OCI-LY1 (cell line): Measurements from ENCODE around the gene PIGU.

ENCODE experiments used
- H2AFZ ChIP-seq: fragments of 200-600 bp; sonication (generic), shearing (Covaris generic); 2 replicates; pipeline ENCODE4 v1.6.0; 2014; ENCODE audit warnings: antibody characterized with exemption, mild to moderate bottlenecking, low read length
- H3F3A ChIP-seq: fragments of 200-600 bp; sonication (generic), shearing (Covaris generic); 2 replicates; pipeline ENCODE4 v1.6.0; 2014; ENCODE audit warnings: mild to moderate bottlenecking, antibody characterized with exemption, low read length, moderate library complexity; ENCODE audit not compliant: insufficient read depth
- H3K27ac ChIP-seq: fragments of 200-600 bp; sonication (generic); 2 replicates; pipeline ENCODE4 v1.5.1; 2014; ENCODE audit warnings: low read length, mixed run types, mild to moderate bottlenecking, low read depth; ENCODE audit not compliant: poor library complexity, severe bottlenecking
- H3K27me3 ChIP-seq: fragments of 200-600 bp; sonication (generic); 2 replicates; pipeline ENCODE4 v1.6.0; 2014; ENCODE audit warnings: antibody characterized with exemption, mild to moderate bottlenecking, low read length, moderate library complexity; ENCODE audit not compliant: insufficient read depth
- H3K36me3 ChIP-seq: fragments of 200-600 bp; sonication (generic); 2 replicates; pipeline ENCODE4 v1.6.1; 2014; ENCODE audit warnings: mild to moderate bottlenecking, antibody characterized with exemption, low read length, moderate library complexity, mixed read lengths; ENCODE audit not compliant: insufficient read depth
- H3K4me1 ChIP-seq: fragments of 200-600 bp; sonication (generic); 2 replicates; pipeline ENCODE4 v1.5.1; 2014; ENCODE audit warnings: mild to moderate bottlenecking, low read length, moderate library complexity; ENCODE audit not compliant: insufficient read depth, severe bottlenecking
- H3K4me2 ChIP-seq: fragments of 200-600 bp; sonication (generic), shearing (Covaris generic); 2 replicates; pipeline ENCODE4 v1.6.1; 2014; ENCODE audit warnings: low read length
- H3K4me3 ChIP-seq: fragments of 200-600 bp; sonication (generic); 2 replicates; pipeline ENCODE4 v1.5.1; 2014; ENCODE audit warnings: low read length, low read depth, mild to moderate bottlenecking, mixed read lengths; ENCODE audit not compliant: poor library complexity, severe bottlenecking
- H3K79me2 ChIP-seq: fragments of 200-600 bp; shearing (Covaris generic); 2 replicates; pipeline ENCODE4 v1.6.1; 2016; ENCODE audit warnings: mixed run types, low read length, mixed read lengths; ENCODE audit not compliant: insufficient read depth
- H3K9ac ChIP-seq: fragments of 200-600 bp; sonication (generic), shearing (Covaris generic); 2 replicates; pipeline ENCODE4 v1.6.1; 2014; ENCODE audit warnings: mild to moderate bottlenecking, low read length, mixed read lengths
- H3K9me2 ChIP-seq: fragments of 200-600 bp; sonication (generic), shearing (Covaris generic); 2 replicates; pipeline ENCODE4 v1.6.1; 2014; ENCODE audit warnings: low read depth, mild to moderate bottlenecking, low read length, mixed read lengths
- H3K9me3 ChIP-seq: fragments of 200-600 bp; shearing (Covaris generic); 2 replicates; pipeline ENCODE4 v1.6.1; 2014; ENCODE audit warnings: low read length, mixed read lengths
- H4K20me1 ChIP-seq: fragments of 200-600 bp; sonication (generic), shearing (Covaris generic); 2 replicates; pipeline ENCODE4 v1.6.0; 2016; ENCODE audit warnings: mild to moderate bottlenecking, low read length; ENCODE audit not compliant: insufficient read depth
- EZH2 ChIP-seq: fragments of 200-600 bp; sonication (generic), shearing (Covaris generic); IDR thresholded peaks from 2 replicates; pipeline ENCODE4 v1.8.0; 2017; ENCODE audit warnings: borderline replicate concordance, mixed run types, mild to moderate bottlenecking, antibody characterized with exemption, low read length, moderate library complexity, mixed read lengths
- TF ChIP-seq, protein P1 (sequence below): fragments of 200-600 bp; sonication (generic), shearing (Covaris generic); IDR thresholded peaks from 2 replicates; pipeline ENCODE4 v1.5.1; 2017; ENCODE audit warnings: mild to moderate bottlenecking, antibody characterized with exemption, low read length, moderate library complexity, mixed read lengths

PIGU gene

DNA sequence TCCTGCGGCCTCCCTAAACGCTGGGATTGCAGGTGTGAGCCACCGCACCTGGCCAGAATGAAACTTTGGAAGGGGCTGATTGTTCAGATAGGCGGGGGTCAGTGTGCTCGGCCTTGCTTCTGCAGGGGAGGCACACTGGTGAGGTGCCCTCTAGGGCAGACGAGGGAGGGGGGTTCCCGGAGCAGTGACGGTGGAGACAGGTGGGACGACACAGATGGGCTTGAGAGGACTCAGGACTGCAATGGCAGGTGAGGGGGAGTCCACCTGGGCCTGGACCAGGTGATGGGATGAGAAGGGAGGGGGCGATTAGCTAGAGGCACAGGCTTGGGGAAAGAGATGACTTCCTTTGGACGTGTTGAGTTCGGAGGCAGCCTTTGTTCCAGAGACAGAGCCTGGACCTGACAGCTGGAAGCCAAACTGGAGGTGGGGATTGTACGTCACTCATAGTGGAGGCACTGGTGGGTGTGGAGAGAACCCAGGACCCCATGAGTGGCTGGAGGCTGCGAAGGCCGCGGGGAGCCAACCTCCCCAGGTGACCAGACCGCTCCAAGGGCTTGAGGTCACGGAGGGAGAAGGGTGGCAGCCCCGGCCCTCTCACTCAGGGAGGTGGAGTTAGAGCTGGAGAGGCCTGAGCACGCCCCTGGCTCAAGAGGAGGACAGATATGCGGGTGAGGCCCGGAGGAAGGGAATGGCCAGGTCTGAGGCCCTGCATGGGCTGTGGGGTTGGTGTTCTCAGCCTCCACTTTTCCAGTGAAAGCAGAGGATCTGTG, 128.9 kb downstream of the PIGU start:
- no peak overlapping the region for H3K4me3 ChIP-seq
- H3K9ac ChIP-seq: no peak overlapping the region
- no peaks in the 10 kb centered on the region for H3K9me2 ChIP-seq
- no peaks in the 10 kb centered on the region for H3K36me3 ChIP-seq
- no peak overlapping the region for H3K4me2 ChIP-seq
- H4K20me1 ChIP-seq: no peaks in the 10 kb centered on the region
- no peak overlapping the region for H2AFZ ChIP-seq
- H3K27me3 ChIP-seq: no peaks in the 10 kb centered on the region; the same call in 1 of the 2 replicates
- no peaks in the 10 kb centered on the region for H3K9me3 ChIP-seq
- no peaks in the 10 kb centered on the region for H3K79me2 ChIP-seq
- TF ChIP-seq, protein P1, sequence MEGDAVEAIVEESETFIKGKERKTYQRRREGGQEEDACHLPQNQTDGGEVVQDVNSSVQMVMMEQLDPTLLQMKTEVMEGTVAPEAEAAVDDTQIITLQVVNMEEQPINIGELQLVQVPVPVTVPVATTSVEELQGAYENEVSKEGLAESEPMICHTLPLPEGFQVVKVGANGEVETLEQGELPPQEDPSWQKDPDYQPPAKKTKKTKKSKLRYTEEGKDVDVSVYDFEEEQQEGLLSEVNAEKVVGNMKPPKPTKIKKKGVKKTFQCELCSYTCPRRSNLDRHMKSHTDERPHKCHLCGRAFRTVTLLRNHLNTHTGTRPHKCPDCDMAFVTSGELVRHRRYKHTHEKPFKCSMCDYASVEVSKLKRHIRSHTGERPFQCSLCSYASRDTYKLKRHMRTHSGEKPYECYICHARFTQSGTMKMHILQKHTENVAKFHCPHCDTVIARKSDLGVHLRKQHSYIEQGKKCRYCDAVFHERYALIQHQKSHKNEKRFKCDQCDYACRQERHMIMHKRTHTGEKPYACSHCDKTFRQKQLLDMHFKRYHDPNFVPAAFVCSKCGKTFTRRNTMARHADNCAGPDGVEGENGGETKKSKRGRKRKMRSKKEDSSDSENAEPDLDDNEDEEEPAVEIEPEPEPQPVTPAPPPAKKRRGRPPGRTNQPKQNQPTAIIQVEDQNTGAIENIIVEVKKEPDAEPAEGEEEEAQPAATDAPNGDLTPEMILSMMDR: no peak
- no peak for TF ChIP-seq EZH2
- H3K4me1 ChIP-seq: no peaks in the 10 kb centered on the region
- no peak overlapping the region for H3K27ac ChIP-seq
- H3F3A ChIP-seq: no peaks in the 10 kb centered on the region

DNA sequence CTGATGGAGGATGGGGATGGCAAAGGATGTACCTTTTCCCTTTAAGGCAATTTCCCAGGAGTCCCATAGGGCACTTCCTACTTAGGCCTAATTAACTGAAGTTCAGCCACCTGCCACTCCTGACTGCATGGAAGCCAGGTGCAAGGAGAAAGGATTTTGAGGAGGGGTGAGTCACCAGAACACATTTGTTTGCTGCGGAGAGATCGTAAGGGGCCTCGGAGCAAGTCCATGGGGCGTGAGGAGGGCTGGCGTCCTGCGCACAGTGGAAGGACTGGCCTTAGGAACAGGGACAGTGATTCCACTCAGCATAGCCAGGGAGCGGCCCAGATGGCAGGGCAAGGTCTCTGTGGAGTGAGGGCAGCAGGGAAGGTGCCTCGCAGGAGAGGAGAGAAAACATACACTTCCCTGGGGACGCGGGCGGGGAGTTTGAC, 130.1 kb downstream of the PIGU start:
- Histone ChIP-seq H3K79me2 (no peaks in the 10 kb centered on the region), H3K36me3 (0 out of 2 replicates have a peak, but pooled peaks cover 7% of the 10 kb centered on the region), H3K4me2 (no peak overlapping the region), H4K20me1 (no peaks in the 10 kb centered on the region), H2AFZ (no peak overlapping the region), H3K9me2 (no peaks in the 10 kb centered on the region), H3K27ac (no peak overlapping the region), H3K4me3 (no peak overlapping the region), H3K4me1 (no peaks in the 10 kb centered on the region), H3F3A (no peaks in the 10 kb centered on the region), H3K9ac (no peak overlapping the region), H3K9me3 (no peaks in the 10 kb centered on the region), H3K27me3 (no peaks in the 10 kb centered on the region; the same call in 1 of the 2 replicates)
- TF ChIP-seq, protein P1: no peak
- no peak for TF ChIP-seq EZH2

DNA sequence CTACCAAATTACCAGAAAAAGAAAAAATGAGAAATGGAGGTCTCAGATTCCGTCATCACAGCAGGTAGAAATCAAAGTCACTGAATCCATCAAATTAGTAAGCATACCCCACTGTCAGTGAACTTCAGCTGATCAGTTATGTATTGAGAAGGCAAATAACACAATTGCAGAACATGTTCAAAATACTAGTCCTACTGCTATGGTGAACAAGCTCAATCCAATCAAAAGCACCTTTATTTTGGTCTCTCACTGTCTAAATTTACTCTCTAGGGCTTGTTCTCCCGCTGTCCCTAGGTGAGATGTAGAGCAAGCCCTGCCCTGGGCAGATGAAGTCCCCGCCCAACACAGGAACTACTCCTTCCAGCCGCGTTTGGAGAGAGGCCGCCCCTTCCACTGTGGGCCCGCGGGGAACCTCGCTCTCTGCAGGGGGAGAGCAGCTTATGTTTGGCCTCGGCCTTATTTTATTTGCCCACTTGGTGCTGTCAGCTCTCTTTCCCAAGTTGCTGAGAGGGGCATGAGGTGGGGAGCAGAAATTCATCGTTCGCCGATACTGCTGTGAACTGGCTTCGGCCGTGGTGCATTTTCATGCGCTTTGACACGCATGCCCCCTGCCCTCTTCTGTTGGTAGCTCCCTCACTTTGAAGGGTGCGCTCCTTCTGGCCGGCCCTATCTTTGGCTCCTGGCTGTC, 132.6 kb downstream of the PIGU start:
- Histone ChIP-seq H3K79me2 (no peaks in the 10 kb centered on the region), H3K4me1 (no peaks in the 10 kb centered on the region), H3K27ac (no peak overlapping the region), H2AFZ (no peak overlapping the region), H3K36me3 (peaks cover 24% of the 10 kb centered on the region), H3K27me3 (no peaks in the 10 kb centered on the region; the same call in 1 of the 2 replicates), H3K4me3 (no peak overlapping the region), H3K9ac (no peak overlapping the region), H3F3A (no peaks in the 10 kb centered on the region), H3K9me3 (no peaks in the 10 kb centered on the region), H3K4me2 (no peak overlapping the region), H3K9me2 (no peaks in the 10 kb centered on the region), H4K20me1 (no peaks in the 10 kb centered on the region)
- TF ChIP-seq, protein P1: no peak
- TF ChIP-seq EZH2: no peak
